HFF-Myc (cell line): ENCODE results near the gene SLC7A4.
A peak's percentile ranks its signal among the peaks of the same experiment; 100 is the strongest.
"Not testable (repeated sequence)": the region's sequence is repeated elsewhere in the genome, so short reads cannot be mapped to it uniquely, and the experiment has no call there.

ENCODE experiments used
- DNase-seq: peaks from one replicate; pipeline ENCODE4 v3.0.0-alpha.2; 2011; ENCODE audit warnings: low read depth; ENCODE audit errors: extremely low read depth
- H3K4me3 ChIP-seq: replicated peaks from 2 replicates; pipeline ENCODE4 v1.5.1; 2011; ENCODE audit warnings: low read depth, mild to moderate bottlenecking, control low read depth, low read length
- TF ChIP-seq, protein P1 (sequence below): IDR thresholded peaks from 2 replicates; pipeline ENCODE4 v1.5.1; 2012; ENCODE audit warnings: mild to moderate bottlenecking, low read depth, low read length, control low read depth; ENCODE audit errors: missing control alignments

Gene SLC7A4

DNA sequence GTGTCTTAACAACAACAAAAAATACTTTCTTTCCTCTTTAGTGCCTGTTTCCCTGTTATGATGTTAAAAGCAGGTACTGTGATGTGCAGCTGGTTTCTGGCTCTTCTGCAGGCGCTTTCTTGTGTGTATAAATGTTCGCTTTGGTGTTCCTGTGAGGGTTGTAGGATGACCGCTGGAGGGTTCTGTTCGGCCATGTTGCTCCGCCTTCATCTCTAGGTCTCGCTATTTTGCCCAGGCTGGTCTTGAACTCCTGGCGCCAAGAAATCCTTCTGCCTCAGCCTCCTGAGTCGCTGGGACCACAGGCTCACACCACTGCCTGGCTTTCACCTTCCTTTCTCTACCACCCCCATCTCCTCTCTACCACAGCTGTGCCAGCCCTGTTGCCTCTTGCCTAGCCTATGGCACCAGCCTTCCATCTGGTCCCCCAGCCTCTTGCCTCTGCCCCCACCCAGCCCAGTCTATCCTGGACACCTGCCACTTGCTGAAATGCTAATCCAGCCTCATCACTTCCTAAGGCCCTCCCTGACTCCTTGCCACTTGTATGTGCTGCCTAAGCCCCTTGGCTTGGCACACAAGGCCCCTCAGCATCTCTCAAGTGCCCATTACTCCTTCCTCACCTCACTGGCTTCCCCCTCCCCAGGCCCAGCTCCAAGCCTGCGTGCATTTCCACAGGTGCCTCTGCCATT, 18.9 kb upstream of the SLC7A4 start:
- TF ChIP-seq, protein P1, sequence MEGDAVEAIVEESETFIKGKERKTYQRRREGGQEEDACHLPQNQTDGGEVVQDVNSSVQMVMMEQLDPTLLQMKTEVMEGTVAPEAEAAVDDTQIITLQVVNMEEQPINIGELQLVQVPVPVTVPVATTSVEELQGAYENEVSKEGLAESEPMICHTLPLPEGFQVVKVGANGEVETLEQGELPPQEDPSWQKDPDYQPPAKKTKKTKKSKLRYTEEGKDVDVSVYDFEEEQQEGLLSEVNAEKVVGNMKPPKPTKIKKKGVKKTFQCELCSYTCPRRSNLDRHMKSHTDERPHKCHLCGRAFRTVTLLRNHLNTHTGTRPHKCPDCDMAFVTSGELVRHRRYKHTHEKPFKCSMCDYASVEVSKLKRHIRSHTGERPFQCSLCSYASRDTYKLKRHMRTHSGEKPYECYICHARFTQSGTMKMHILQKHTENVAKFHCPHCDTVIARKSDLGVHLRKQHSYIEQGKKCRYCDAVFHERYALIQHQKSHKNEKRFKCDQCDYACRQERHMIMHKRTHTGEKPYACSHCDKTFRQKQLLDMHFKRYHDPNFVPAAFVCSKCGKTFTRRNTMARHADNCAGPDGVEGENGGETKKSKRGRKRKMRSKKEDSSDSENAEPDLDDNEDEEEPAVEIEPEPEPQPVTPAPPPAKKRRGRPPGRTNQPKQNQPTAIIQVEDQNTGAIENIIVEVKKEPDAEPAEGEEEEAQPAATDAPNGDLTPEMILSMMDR: no peak
- H3K4me3 ChIP-seq: no peak overlapping the region
- no peak for DNase-seq

- H3K4me3 ChIP-seq, DNase-seq: not testable (repeated sequence)
These were observed 16.6 kb upstream of the SLC7A4 start for GRCh38 chr22:21048965-21049364.

- not testable (repeated sequence) for H3K4me3 ChIP-seq, DNase-seq
These were observed 16.1 kb upstream of the SLC7A4 start for GRCh38 chr22:21048448-21048847.

DNA sequence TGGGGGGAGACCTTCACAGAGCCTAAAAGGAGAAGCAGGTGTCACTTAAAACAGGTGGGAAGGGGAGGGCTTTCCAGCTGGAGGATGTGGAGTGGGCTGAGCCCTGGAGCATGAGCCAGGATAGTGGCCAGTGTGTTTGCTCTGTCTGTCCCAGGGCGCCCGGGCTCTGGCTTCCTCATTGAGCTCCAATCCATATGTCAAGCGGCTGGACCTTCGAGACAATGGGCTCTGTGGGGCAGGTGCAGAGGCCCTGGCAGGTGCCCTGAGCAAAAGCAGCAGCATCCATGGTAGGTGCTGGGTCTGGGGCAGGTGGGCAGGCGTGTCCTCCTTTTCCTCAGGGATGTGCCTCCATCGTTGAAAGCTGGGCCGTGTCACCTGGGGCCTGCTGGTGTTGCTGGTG, 15.4 kb upstream of the SLC7A4 start:
- TF ChIP-seq, protein P1: no peak
- no peak overlapping the region for H3K4me3 ChIP-seq
- no peak for DNase-seq

DNA sequence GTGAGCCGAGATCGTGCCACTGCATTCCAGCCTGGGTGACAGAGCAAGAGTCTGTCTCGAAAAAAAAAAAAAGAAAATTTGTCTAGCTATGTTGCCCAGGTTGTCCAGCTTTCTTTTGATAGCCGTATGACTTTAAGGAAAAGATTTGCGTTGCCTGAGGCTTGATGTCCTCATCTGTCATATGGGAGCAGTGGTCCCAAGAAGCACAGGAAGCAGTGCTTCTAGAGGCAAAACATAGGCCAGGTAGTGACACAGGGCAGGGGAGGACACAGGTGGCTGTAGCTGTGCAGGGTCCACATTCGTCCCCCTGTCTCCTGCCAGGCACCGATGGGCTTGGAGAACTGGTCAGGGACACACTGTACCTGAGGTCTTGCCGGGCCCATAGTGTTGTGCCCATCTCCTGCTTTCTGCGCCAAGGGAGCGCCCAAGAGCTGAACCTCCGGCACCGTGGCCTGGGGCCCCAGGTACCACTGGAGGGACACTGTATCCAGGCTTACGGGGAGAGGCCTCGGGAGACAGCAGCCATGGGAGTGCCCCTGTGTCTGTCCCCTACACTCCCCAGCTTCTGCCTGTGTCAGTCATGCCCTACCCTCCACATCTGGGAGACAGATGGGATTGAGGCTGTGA, 14.8 kb upstream of the SLC7A4 start:
- TF ChIP-seq, protein P1: no peak
- no peak overlapping the region for H3K4me3 ChIP-seq

GRCh38 chr22:21045585-21046294, 13.4 kb upstream of the SLC7A4 start, which contains the start of gene LRRC74B:
TSS of gene LRRC74B (plus strand) at chr22:21045946. CDS start at chr22:21045987, 41 bp downstream.
- TF ChIP-seq, protein P1: no peak
- H3K4me3 ChIP-seq: peak within 1 kb of the TSS; percentile 42
- peak; percentile 66 for DNase-seq

More for the DNA sequence above, 14.8 kb upstream of the SLC7A4 start:
- no peak for DNase-seq

- TF ChIP-seq, protein P1: no peak
- peak overlapping the region; percentile 42 for H3K4me3 ChIP-seq
- DNase-seq: no peak
These were observed 12.7 kb upstream of the SLC7A4 start for GRCh38 chr22:21044931-21045584.
